Measurements from ENCODE around the gene LIN37.

GRCh38 chr19:35793381-35794165, 45.2 kb downstream of the LIN37 start:
- TF ChIP-seq CTCF (conservative IDR thresholded peaks at IDR 0.05; ENCODE audit: low read depth in 2 of 2) (no peak), EZH2phosphoT487 (IDR thresholded peaks at IDR 0.05; ENCODE audit: unreplicated experiment) (no peak), POLR2AphosphoS5 (IDR thresholded peaks at IDR 0.05; ENCODE audit: low read depth) (no peak), ZNF114 (CRISPR knock-in tag; IDR thresholded peaks at IDR 0.05) (no peak), EZH2 (IDR thresholded peaks at IDR 0.05; ENCODE audit: low read depth, unreplicated experiment) (no peak), REST (IDR thresholded peaks at IDR 0.05; ENCODE audit: unreplicated experiment) (no peak), JUNB (IDR thresholded peaks at IDR 0.05; ENCODE audit: unreplicated experiment) (no peak), ETS1 (IDR thresholded peaks at IDR 0.05) (no peak), ZNF331 (CRISPR knock-in tag; IDR thresholded peaks at IDR 0.05; ENCODE audit: low read depth) (no peak), NANOG (IDR thresholded peaks at IDR 0.05; ENCODE audit: borderline replicate concordance) (no peak)

Measured in GM23338 (cell line).